Measurements from ENCODE around the gene CCK.
A peak's percentile ranks its signal among the peaks of the same experiment; 100 is the strongest.

Gene CCK

DNA sequence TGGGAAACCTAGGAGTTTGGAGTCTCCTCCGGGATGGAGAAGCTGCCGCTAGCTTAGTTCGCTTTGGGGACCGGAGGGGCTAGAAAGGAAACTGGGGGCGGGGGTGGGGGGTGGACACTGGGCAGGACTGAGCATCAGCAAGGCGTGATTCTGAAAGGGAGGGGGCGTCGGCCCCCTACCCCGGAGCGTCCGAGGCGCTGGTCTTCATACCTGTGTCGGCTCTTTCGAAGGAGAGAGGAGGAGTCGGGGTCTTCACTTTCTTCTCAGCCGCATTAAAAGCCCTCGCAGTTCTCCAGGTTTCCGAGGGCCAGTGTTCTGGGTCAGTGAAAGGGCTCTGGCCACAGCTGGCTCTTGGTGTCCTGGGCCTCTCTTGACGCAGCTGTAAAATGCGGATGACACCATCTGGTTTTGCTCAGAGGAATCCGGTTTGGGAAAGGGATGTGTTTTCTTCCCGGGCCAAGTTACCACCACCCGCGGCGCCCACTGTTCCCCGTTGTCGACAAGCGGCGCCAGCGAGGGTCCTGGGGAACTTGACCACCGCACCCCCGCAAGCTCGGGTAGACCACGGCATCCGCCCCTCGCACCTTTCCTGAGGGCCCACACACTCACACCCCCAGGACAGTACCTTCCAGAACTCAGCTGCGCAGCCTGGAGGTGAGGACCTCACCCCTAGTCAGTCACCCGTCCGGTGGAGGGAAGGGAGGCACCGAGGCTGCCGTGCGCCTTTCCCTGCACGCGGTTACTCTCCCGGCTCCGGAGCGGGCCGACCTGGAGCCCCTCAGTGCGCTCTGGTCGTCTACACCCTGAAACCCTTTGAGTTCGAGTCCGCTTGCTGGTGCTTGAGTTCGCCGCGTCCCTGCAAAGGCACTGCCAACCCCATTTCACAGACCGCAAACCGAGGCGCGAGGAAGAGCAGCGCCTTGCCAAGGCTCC is 660 bp downstream of the CCK start:
- DNase-seq, result peak; percentile 59

DNA sequence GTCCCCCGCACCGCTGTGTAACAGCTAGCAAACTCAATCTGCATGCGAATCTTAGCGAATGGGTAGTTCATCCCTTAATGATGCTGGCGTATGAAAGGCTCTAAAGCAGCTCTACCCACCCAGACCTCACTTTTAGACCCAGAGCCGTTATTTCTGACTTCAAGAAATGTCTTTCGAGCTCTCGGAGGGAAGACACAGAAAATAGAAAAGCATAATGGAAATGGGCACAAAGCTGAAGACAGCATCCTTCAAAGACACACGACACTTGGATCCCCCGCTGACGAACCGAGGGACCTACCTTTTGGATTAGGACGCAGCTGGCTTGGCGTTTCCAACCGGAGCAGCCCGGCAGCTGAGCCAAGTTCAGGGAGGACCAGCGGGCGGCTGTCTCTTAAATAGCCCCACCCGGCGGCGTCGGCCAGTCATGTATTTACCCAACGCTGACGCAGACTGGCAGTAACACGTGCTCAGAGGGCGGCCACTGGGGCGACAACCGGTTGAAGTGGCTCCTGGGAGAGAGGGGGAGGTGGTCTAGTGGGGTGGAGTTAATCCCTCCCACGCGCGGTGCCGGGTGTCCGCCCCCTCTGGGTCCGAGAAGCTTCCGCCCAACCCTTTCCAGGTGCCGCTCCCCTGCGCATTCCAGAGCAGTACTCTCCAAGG is 1.5 kb downstream of the CCK start:
- DNase-seq, result peak; percentile 53

DNA sequence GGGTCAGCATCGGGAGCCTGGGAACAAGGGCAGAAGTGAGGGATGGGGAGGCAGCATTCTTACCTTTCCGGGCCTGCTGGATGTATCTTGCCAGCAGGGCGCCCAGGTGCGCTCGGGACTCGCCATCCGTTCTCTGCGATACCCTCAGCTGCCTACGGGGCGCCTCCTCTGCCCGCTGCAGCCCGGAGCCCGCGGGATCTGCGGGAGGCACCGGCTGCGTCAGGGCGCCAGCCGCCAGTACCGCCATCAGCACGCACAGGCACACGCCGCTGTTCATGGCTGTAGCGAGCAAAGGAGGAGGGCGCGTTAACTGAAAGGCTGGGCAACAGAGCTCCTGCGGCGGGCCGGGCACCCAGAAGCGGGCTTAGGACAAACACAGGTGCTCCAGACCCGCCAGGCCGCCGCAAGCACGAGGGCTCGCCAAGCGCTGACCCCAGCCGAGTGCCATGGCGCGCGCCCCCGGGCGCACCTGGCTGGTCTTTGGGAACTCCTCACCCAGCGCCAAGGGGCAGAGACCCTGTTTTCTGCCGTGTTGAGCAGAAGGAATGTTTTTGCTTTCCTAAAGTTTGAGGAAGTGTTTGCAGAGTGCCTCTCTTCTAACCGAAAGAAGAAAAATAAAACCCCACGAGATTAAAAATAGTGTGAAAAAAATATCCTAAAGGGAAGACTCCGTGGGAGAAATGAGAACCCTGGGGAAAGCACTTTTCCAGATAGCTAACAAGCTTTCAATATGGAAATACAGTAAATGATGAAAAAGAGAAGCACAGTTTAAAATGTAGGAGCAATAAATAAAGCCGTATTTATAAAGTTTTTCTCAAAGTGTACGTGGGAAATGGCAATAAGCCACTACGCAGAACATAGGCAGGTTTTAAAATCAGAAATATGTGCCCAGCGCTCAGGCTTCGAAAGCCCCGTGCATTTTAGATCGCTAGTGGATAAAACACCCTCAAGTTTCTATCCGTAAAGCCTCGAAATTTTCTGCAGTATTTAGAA is 2.3 kb downstream of the CCK start:
- no peak for DNase-seq

DNA sequence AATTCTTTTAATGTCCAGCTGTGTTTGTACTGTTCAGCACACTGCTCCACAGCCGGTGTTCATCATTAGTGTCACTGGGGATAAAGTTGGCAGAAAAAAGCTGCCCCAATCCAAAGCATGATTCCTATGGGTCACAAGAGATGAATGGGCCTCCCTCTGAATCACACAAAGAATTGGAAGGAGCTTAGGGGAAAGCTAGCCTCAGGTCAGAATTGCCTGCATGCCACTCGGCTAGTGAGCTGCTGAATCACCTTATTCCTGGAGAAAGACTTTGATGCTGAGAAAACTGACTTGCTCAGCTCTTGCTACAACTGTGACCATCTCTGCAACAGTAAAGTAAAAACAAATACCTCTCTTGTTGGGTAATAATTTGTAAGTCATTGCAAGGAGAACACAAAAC is 3.5 kb downstream of the CCK start:
- no peak for DNase-seq

DNA sequence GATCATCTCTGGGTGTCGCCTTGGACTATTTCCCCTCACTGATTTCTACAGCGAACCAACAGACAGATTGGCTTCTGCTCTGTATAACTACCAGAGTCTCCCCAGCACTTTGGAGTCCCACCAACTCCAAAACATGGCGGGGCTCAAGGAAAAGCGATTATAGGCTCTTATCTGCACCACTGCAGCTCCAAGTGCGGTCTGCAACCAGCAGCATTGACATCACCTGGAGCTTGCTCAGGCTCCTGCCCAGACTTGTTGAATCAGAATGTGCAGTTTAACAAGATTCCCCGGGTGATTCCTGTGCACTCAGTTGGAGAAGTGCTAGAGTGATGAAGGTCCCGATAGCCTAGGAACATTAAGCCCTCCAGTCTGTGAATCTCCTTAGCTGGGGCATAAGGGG is 9.0 kb downstream of the CCK start:
- DNase-seq, result no peak

DNA sequence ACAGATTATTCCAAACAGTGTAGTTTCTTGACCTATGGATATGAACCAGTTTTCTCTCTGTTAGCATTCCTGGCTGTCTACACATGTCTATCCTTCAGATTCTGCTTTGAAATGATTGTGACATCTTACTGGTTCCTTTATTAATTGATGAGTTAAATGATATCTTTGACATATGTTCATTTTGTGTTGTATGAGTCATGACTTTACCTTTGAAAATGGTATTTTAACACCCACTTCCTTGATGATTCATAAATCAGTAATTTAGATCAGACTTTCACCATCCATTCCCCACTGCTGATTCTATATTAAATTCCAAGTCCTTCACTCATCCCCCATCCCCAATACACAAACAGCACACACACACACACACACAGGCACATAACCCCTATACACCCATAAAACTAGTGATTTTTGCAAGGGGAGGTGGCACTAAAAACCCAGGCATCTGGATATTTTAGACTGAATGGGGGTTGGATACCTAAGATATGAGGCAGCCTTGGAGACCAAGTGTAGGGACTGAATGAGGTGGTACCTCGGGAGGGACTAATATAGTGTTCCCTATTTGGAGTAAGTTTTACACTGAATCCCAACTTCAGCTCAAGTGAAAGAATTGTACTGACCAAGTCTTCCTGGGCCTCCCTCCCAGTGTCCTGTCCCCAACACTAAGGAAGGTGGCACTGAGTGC is 9.7 kb downstream of the CCK start:
- DNase-seq, result no peak

DNA sequence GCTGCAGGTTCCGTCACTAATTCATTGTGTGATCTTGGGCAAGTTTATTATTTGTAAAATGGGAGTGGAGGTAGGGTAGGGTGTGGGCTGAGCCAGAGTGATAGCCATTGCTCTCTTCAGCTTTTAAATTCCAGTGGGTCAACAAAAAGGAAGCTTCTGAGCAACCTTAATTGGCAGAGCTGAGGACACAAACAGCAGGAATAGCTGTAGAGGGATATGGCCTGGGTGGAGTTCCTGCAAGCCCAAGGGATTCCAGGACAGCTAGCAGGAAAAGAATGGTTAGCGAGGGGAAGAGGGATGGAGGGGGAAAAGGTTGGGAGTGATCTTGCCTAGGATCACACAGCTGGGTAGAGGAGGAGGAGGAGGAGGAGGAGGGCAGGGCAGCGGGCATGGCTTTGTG is 11.4 kb downstream of the CCK start:
- no peak for DNase-seq

DNA sequence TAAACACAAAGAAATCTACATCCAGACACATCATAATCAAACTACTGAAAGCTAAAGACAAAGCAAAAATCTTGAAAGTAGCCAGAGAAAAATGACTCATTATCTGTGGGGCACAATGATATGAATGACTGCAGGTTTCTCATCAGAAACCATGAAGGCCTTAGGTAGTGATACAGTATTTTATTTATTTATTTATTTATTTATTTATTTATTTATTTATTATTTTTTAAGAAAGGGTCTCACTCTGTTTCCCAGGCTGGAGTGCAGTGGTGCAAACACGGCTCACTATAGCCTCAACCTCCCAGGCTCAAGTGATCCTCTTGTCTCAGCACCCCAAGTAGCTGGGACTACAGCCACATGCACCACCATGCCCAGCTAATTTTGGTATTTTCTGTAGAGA is 15.2 kb downstream of the CCK start:
- no peak for DNase-seq

DNA sequence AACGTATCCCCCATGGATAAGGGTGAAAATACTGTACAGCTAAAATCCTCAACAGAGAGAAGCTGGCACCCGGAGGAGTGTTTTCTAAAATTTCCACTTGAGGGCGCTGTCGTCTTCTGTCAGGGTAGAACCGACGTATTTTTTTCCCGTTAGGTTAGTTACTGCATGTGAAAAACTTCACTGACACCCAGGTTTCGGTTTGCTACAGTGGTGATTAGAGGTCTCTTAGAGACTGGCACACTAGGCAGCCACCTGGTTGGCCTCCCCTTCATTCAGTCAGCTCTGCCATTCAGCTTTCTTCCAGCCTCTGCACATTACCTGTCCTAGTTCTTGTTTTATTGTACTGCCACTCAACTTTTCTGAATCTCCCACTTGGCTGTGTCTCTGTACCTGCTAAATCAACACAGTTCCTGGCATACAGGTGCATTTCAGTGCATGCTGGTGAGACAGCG is 18.4 kb downstream of the CCK start:
- peak; percentile 66 for DNase-seq

DNA sequence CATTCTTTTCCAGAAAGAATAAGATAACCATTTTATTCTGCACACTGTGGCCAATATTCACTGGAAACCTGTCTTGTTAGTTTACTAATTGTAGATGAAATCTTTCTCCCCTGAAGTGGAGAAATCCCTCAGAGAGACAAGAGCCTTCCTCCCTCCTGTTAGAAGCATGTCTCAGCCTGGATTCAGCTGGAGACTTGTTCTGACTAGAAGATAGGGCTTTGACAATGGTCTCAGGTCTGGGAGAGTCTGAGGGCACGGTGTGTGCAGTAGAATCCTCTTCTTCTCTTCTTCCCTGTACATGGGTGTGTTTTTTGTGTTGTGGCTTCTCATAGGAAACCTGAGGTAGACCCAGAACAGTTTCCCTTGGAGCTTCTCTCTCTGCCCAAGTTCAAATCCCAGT is 19.9 kb downstream of the CCK start:
- DNase-seq, result no peak

DNA sequence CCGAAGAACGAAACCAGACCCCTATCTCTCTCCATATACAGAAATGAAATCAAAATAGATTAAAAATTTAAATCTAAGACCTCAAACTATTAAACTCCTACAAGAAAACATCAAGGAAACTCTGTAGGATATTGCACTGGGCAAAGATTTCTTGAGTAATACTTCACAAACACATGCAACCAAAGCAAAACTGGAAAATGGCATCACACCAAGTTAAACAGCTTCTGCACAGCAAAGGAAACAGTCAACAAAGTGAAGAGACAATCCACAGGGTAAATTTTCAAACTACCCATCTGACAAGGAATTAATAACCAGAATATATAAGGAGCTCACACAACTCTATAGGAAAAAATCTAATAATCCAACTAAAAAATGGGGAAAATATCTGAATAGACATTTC is 29.4 kb downstream of the CCK start:
- no peak for DNase-seq

DNA sequence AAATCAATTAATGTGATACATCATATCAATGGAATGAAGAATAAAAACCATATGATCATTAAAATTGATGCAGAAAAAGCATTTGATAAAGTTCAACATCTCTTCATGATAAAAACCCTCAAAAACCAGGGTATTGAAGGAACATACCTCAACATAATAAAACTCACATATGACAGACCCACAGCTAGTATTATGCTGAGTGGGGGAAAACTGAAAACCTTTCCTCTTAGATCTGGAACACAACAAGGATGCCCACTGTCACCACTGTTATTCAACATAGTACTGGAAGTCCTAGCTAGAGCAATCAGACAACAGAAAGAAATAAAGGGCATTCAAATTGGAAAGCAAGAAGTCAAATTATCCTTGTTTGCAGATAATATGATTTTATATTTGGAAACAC is 30.5 kb downstream of the CCK start:
- no peak for DNase-seq

DNA sequence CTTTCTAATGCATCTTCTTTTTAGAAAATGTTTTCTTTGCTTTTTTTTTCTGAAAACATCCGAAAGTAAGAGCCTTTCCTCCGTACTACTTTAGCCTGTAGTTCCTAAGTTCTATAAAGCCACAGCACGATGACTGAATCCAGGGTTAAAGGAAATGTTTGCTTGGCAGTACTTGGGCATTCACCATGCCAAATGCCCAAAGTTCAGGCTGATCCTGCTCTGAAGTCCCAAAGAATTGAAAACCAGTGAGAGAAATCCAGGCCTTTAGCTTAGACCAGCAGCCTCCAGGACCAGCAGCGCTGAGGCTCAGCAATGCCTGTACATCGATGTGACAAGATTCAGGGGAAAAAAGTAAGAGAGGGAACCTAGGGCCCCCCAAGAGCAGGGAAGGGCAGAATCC is 35.1 kb downstream of the CCK start:
- no peak for DNase-seq

DNA sequence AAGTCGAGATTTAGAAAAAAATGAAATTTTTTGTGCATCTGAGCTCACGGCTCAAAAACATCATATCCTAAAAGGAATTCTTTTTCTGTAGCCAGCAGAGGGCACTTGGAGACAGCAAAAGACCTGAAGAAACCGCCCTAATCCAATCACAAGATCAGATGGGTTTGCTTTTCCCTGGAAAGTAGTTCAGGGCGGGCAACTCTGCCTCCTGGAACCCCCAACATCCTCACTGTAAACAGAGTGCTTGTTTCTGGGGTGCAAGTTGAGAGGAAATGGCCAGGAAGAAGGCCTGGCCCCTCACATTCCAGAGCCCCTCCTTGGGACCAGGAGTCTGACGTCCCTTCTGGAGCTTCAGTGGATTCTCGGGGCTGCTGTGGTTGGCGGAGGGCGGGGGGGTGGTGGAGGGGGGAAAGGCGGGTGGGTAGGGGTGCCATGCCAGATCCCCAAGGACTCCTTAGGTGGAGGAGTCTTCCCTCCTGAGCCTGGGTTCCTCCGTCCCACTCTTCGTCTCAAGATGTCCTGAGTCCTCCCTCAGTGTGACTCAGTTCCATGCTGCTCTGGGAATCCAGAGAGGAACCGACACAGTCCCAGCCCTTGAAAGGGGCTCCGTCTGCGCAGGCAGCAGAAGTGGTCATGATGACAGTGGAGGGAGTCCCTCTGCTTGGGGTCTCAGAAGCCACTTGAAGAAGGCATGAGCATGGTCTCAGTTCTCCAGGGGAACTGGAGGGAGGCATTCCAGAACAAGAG is 35.9 kb downstream of the CCK start:
- DNase-seq, result peak; percentile 33

DNA sequence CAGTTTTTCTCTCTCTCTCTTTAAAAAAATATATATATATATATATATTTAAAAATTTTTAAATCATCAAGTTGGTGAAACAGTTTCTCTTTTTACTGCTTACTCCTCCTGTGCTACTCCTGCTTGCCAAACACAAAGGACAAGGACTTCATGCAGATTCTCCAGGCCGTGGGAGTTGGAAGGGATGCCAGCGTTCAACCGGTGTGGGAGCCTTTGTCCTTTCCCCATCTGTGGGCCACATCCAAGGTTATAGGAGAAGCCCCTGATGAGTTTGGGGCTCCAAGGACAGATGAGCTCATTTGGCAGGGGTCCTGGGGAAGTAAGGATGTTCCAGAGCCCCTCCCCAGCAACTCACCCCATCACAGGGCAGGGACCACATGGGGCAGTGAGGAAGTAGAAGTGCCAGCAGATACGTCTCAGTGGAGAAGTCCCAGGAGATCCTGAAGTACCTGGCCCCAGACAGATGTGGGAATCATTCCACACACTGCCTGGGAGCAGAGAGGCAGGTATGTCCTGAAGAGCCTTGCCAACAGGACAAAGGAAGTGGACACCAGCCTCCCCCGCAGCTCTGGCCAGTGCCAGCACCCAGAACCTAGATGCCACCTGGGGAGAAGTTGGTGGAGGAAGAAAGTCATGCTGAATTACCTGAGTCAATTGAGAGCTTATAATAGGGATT is 36.6 kb downstream of the CCK start:
- DNase-seq, result no peak

DNA sequence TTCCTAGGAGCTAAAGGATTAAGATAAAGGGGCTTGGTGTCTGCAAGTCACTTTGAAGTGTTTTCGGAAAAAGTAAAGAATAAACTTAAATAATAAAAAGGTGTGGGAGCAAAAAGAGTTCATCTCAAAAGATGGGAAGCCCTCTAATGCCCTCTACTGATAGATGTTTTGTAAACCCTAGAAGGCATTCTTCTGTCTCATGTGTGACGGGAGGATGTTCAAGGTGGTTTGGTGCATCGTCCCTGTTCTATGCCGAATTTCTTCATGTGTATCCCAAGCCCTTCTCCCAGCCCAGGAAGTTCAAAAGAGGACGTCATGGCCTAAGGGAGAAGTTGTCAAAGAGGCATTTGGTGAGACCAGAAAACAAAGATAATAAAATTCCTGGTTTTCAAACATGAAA is 37.2 kb downstream of the CCK start:
- no peak for DNase-seq

DNA sequence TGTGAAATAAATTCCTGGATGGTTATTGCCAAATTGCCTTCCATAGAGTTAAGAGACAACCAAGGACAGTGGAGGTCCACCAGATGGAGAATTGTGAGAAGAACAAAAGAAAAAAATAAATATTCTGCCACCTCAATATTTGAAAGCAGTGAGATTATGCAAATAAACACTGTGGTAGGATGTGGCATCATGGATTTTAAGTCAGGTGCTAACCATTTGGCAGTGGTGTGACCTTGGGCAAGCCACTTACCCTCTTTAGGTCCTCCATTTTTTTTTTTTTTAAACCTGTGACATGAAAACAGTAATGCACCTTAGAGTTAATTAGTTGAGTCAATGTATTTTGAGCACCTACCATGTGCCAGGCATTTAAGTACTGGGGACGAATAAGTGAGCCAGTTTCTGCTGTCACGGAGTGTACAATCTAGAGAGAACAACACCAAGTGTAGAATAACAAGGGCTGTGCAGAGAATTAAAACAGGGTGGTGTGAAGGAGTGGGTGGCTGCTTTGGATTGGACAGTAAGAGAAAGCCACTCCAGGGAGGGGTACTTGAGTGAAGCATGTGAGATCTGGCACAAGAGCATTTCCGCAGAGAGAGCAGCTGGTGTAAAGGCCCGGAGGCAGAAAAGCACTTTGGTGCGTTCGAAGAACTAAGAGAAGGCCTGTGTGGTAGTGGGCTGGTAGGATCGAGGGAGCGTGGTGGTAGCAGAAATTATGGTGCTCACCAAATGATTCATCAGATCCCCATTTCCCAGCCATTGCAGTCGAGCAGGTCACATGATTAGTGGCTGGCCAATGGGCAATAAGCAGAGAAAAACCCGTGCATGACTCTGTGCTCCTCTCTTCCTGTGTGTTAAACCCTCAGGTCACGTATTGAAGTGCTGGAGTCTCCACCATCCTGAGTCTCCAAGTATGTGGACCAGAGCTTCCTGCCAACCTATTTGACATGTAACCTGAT is 39.2 kb downstream of the CCK start:
- no peak for DNase-seq

DNA sequence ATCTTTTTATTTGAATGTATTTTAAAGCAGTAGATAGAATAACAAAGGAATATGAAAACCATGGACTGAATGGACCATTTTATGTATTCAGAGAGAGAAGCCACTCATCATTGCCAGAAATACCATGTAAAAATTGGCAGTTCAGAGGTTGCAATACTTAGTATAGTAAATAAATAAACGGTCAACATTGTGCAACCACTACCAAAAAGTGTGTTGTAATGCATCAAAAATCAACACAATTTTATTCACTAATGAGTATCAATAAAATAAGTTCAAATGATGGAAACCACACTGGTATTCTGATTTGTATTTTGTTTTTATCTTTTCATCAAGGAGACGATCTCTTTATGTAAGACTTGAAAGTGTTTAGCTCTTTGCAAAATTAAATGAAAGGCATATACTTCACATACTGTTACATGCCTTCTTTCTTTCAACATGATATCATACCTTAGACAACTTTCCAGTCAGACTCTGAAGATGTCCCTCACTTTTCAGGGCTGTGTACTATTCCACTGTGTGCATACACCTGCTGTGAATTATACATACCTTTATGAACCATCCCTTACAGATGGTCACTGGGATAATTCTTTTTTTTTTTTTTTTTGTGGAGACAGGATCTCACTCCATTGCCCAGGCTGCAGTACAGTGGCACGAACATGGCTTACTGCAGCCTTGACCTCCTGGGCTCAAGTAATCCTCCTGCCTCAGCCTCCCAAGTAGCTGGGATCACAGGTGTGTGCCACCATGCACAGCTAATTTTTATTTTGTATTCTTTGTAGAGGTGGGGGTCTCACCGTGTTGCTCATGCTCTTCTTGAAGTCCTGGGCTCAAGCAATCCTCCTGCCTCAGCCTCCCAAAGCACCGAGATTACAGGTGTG is 40.3 kb downstream of the CCK start:
- no peak for DNase-seq

Data from femur (tissue), 1 donor.